Measurements from ENCODE around the gene ASGR2. TPM values are rescaled to one million over a fixed set of nuclear protein-coding genes. Genes with fewer than 3 reads are reported as not detected.
A peak's percentile ranks its signal among the peaks of the same experiment; 100 is the strongest.
"Not testable (repeated sequence)": the region's sequence is repeated elsewhere in the genome, so short reads cannot be mapped to it uniquely, and the experiment has no call there.

The ASGR2 gene
- total and polyA plus RNA-seq, 7 experiments from 2014 or later = 0.27 to 15.0 (median 1.9) TPM; not detected in 4

GRCh38 chr17:7128160-7128559 is 13.5 kb upstream of the ASGR2 start:
- Mint-ChIP-seq H3K36me3 (no peaks in the 10 kb centered on the region), H3K9me3 (peaks cover 0 to 2% (median 0%) of the 10 kb centered on the region in 11 donors), H3K4me3 (no peak overlapping the region), H3K4me1 (peaks cover 12 to 22% (median 19%) of the 10 kb centered on the region in 7 donors), H3K27ac (no peak overlapping the region), H3K27me3 (peaks cover 0 to 10% (median 4%) of the 10 kb centered on the region in 5 donors)
- Histone ChIP-seq H3K4me1 (ENCODE audit: control insufficient read depth in 2 of 2, insufficient read depth in 2 of 2, low read length in 2 of 2) (peaks cover 6 to 9% of the 10 kb centered on the region in 2 donors), H3K27me3 (ENCODE audit: control insufficient read depth in 2 of 2, insufficient read depth in 2 of 2, low read length in 2 of 2) (no peaks in the 10 kb centered on the region), H3K27ac (ENCODE audit: low read depth, low read length) (no peak overlapping the region), H3K36me3 (ENCODE audit: control insufficient read depth in 2 of 3, insufficient read depth in 3 of 3, low read length in 3 of 3) (no peaks in the 10 kb centered on the region), H3K9me3 (ENCODE audit: control insufficient read depth in 2 of 3, low read length in 3 of 3) (no peaks in the 10 kb centered on the region), H3K4me3 (ENCODE audit: low read length) (no peak overlapping the region)
- CTCF ChIA-PET = interaction anchor here (0.8 kb wide), 1 partner anchor 12 kb away, joined by 3 read pairs; no protein-coding TSS in a partner anchor
- ATAC-seq (no peak), DNase-seq (no peak)
- POLR2A ChIA-PET = no interaction called here
- intact Hi-C loops (cut with micrococcal nuclease) = no loop called here

DNA sequence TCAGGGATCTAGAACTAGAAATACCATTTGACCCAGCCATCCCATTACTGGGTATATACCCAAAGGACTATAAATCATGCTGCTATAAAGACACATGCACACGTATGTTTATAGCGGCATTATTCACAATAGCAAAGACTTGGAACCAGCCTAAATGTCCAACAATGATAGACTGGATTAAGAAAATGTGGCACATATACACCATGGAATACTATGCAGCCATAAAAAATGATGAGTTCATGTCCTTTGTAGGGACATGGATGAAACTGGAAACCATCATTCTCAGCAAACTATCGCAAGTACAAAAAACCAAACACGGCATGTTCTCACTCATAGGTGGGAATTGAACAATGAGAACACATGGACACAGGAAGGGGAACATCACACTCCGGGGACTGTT is 12.9 kb upstream of the ASGR2 start:
- H3K4me3 Mint-ChIP-seq; POLR2A ChIA-PET; intact Hi-C loops (cut with micrococcal nuclease); ATAC-seq; H3K9me3 Mint-ChIP-seq; H3K36me3 Mint-ChIP-seq; H3K9me3 ChIP-seq (ENCODE audit: control insufficient read depth in 2 of 3, low read length in 3 of 3); H3K27ac Mint-ChIP-seq; H3K36me3 ChIP-seq (ENCODE audit: control insufficient read depth in 2 of 3, insufficient read depth in 3 of 3, low read length in 3 of 3); H3K4me3 ChIP-seq (ENCODE audit: low read length); H3K27me3 Mint-ChIP-seq; H3K4me1 ChIP-seq (ENCODE audit: control insufficient read depth in 2 of 2, insufficient read depth in 2 of 2, low read length in 2 of 2); H3K27ac ChIP-seq (ENCODE audit: low read depth, low read length); CTCF ChIA-PET; DNase-seq; H3K27me3 ChIP-seq (ENCODE audit: control insufficient read depth in 2 of 2, insufficient read depth in 2 of 2, low read length in 2 of 2): not testable (repeated sequence)
- H3K4me1 Mint-ChIP-seq = peaks cover 8 to 16% (median 14%) of the 10 kb centered on the region in 7 donors

DNA sequence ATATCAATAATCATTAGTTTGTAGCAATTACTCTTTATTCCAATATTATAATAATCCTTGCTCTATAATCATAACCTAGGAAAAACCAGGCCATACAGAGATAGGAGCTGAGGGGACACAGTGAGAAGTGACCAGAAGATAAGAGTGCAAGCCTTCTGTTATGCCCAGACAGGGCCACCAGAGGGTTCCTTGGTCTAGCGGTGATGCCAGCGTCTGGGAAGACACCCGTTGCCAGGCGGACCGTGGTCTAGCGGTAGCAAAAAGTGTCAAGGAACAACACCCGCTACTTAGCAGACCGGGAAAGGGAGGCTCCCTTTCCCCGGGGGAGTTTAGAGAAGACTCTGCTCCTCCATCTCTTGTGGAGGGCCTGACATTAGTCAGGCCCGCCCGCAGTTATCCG is 11.8 kb upstream of the ASGR2 start:
- ATAC-seq; H3K4me3 Mint-ChIP-seq; H3K4me1 Mint-ChIP-seq; CTCF ChIA-PET; H3K36me3 Mint-ChIP-seq; H3K4me3 ChIP-seq (ENCODE audit: low read length); H3K27ac Mint-ChIP-seq; H3K4me1 ChIP-seq (ENCODE audit: control insufficient read depth in 2 of 2, insufficient read depth in 2 of 2, low read length in 2 of 2); H3K36me3 ChIP-seq (ENCODE audit: control insufficient read depth in 2 of 3, insufficient read depth in 3 of 3, low read length in 3 of 3); intact Hi-C loops (cut with micrococcal nuclease); H3K9me3 Mint-ChIP-seq; H3K9me3 ChIP-seq (ENCODE audit: control insufficient read depth in 2 of 3, low read length in 3 of 3); H3K27ac ChIP-seq (ENCODE audit: low read depth, low read length); POLR2A ChIA-PET; DNase-seq; H3K27me3 ChIP-seq (ENCODE audit: control insufficient read depth in 2 of 2, insufficient read depth in 2 of 2, low read length in 2 of 2): not testable (repeated sequence)
- peaks cover under 1 to 10% (median 5%) of the 10 kb centered on the region in 5 donors for H3K27me3 Mint-ChIP-seq

- Mint-ChIP-seq H3K4me3 (no peak overlapping the region), H3K4me1 (peaks cover 0 to 7% (median 0%) of the 10 kb centered on the region in 7 donors), H3K27ac (no peak overlapping the region), H3K27me3 (peaks cover 7 to 24% (median 9%) of the 10 kb centered on the region in 5 donors), H3K36me3 (no peaks in the 10 kb centered on the region), H3K9me3 (peaks cover 0 to 2% (median 0%) of the 10 kb centered on the region in 11 donors)
- intact Hi-C loops (cut with micrococcal nuclease) = no loop called here
- ChIA-PET CTCF (interaction anchor here (1.0 to 1.4 kb wide), 3 partner anchors 8 to 53 kb away, joined by 3 read pairs; no protein-coding TSS in a partner anchor), POLR2A (interaction anchor here (0.7 kb wide), 1 partner anchor 65 kb away, joined by 3 read pairs; no protein-coding TSS in a partner anchor)
- Histone ChIP-seq H3K27me3 (ENCODE audit: control insufficient read depth in 2 of 2, insufficient read depth in 2 of 2, low read length in 2 of 2) (no peaks in the 10 kb centered on the region), H3K4me3 (ENCODE audit: low read length) (no peak overlapping the region), H3K27ac (ENCODE audit: low read depth, low read length) (no peak overlapping the region), H3K4me1 (ENCODE audit: control insufficient read depth in 2 of 2, insufficient read depth in 2 of 2, low read length in 2 of 2) (no peaks in the 10 kb centered on the region), H3K36me3 (ENCODE audit: control insufficient read depth in 2 of 3, insufficient read depth in 3 of 3, low read length in 3 of 3) (no peaks in the 10 kb centered on the region), H3K9me3 (ENCODE audit: control insufficient read depth in 2 of 3, low read length in 3 of 3) (no peaks in the 10 kb centered on the region)
- ATAC-seq = no peak
- no peak for DNase-seq
Observed at GRCh38 chr17:7124923-7125322, 10.3 kb upstream of the ASGR2 start.

GRCh38 chr17:7123844-7124243 is 9.2 kb upstream of the ASGR2 start:
- no peak overlapping the region for H3K4me3 ChIP-seq (ENCODE audit: low read length)
- no peaks in the 10 kb centered on the region for H3K36me3 ChIP-seq (ENCODE audit: control insufficient read depth in 2 of 3, insufficient read depth in 3 of 3, low read length in 3 of 3)
- no peak overlapping the region for H3K4me3 Mint-ChIP-seq
- no peaks in the 10 kb centered on the region for H3K4me1 ChIP-seq (ENCODE audit: control insufficient read depth in 2 of 2, insufficient read depth in 2 of 2, low read length in 2 of 2)
- DNase-seq = no peak
- H3K4me1 Mint-ChIP-seq = peaks cover 0 to 6% (median 0%) of the 10 kb centered on the region in 7 donors
- POLR2A ChIA-PET = no interaction called here
- H3K27me3 ChIP-seq (ENCODE audit: control insufficient read depth in 2 of 2, insufficient read depth in 2 of 2, low read length in 2 of 2) = no peaks in the 10 kb centered on the region
- CTCF ChIA-PET = no interaction called here
- peak overlapping the region in 1 of 9 donors; percentile 16 for H3K27ac Mint-ChIP-seq
- H3K27me3 Mint-ChIP-seq = peaks cover 12 to 27% (median 14%) of the 10 kb centered on the region in 5 donors
- peaks cover 0 to 2% (median 0%) of the 10 kb centered on the region in 11 donors for H3K9me3 Mint-ChIP-seq
- H3K27ac ChIP-seq (ENCODE audit: low read depth, low read length) = no peak overlapping the region
- intact Hi-C loops (cut with micrococcal nuclease) = no loop called here
- H3K9me3 ChIP-seq (ENCODE audit: control insufficient read depth in 2 of 3, low read length in 3 of 3) = no peaks in the 10 kb centered on the region
- H3K36me3 Mint-ChIP-seq = no peaks in the 10 kb centered on the region
- no peak for ATAC-seq

GRCh38 chr17:7122381-7122780 is 7.8 kb upstream of the ASGR2 start:
- ATAC-seq = no peak
- Mint-ChIP-seq H3K27ac (no peak overlapping the region), H3K9me3 (peaks cover 0 to 2% (median 0%) of the 10 kb centered on the region in 11 donors), H3K4me3 (no peak overlapping the region), H3K27me3 (peaks cover 12 to 28% (median 14%) of the 10 kb centered on the region in 5 donors), H3K36me3 (no peaks in the 10 kb centered on the region), H3K4me1 (peaks cover 0 to 6% (median 0%) of the 10 kb centered on the region in 7 donors)
- Histone ChIP-seq H3K27me3 (ENCODE audit: control insufficient read depth in 2 of 2, insufficient read depth in 2 of 2, low read length in 2 of 2) (no peaks in the 10 kb centered on the region), H3K4me1 (ENCODE audit: control insufficient read depth in 2 of 2, insufficient read depth in 2 of 2, low read length in 2 of 2) (no peaks in the 10 kb centered on the region), H3K36me3 (ENCODE audit: control insufficient read depth in 2 of 3, insufficient read depth in 3 of 3, low read length in 3 of 3) (no peaks in the 10 kb centered on the region), H3K4me3 (ENCODE audit: low read length) (no peak overlapping the region), H3K9me3 (ENCODE audit: control insufficient read depth in 2 of 3, low read length in 3 of 3) (no peaks in the 10 kb centered on the region), H3K27ac (ENCODE audit: low read depth, low read length) (no peak overlapping the region)
- DNase-seq = no peak
- intact Hi-C loops (cut with micrococcal nuclease) = no loop called here
- CTCF ChIA-PET = no interaction called here
- POLR2A ChIA-PET = no interaction called here

- H3K9me3 ChIP-seq (ENCODE audit: control insufficient read depth in 2 of 3, low read length in 3 of 3); H3K27ac Mint-ChIP-seq; H3K4me1 Mint-ChIP-seq; intact Hi-C loops (cut with micrococcal nuclease); H3K4me3 Mint-ChIP-seq; H3K4me1 ChIP-seq (ENCODE audit: control insufficient read depth in 2 of 2, insufficient read depth in 2 of 2, low read length in 2 of 2); H3K4me3 ChIP-seq (ENCODE audit: low read length); DNase-seq; H3K27me3 ChIP-seq (ENCODE audit: control insufficient read depth in 2 of 2, insufficient read depth in 2 of 2, low read length in 2 of 2); CTCF ChIA-PET; POLR2A ChIA-PET; H3K9me3 Mint-ChIP-seq; H3K36me3 ChIP-seq (ENCODE audit: control insufficient read depth in 2 of 3, insufficient read depth in 3 of 3, low read length in 3 of 3); H3K27ac ChIP-seq (ENCODE audit: low read depth, low read length); H3K36me3 Mint-ChIP-seq: not testable (repeated sequence)
- peaks cover 12 to 32% (median 14%) of the 10 kb centered on the region in 5 donors for H3K27me3 Mint-ChIP-seq
- peak; percentile 68 for ATAC-seq
Observed at GRCh38 chr17:7120635-7121034, 6.0 kb upstream of the ASGR2 start.

Data from naive thymus-derived CD4-positive, alpha-beta T cell (primary cell).